Measurements from ENCODE around the gene BCL6.

GRCh38 chr3:187698499-187699399 lies 46.5 kb downstream of the BCL6 start:
- TF ChIP-seq CTCF (IDR thresholded peaks at IDR 0.05) (no peak), ZBTB43 (CRISPR knock-in tag; IDR thresholded peaks at IDR 0.05) (no peak), ELF4 (CRISPR knock-in tag; IDR thresholded peaks at IDR 0.05; ENCODE audit: low read depth) (no peak), ZSCAN18 (CRISPR knock-in tag; IDR thresholded peaks at IDR 0.05) (no peak), ESRRA (CRISPR knock-in tag; IDR thresholded peaks at IDR 0.05; ENCODE audit: borderline replicate concordance) (no peak), FOXP1 (CRISPR knock-in tag; IDR thresholded peaks at IDR 0.05; ENCODE audit: borderline replicate concordance) (no peak), NFE2L1 (CRISPR knock-in tag; IDR thresholded peaks at IDR 0.05) (no peak), TCF7 (CRISPR knock-in tag; IDR thresholded peaks at IDR 0.05; ENCODE audit: low read depth) (no peak), EMX1 (CRISPR knock-in tag; IDR thresholded peaks at IDR 0.05) (no peak)
- TF ChIP-seq, protein P1, sequence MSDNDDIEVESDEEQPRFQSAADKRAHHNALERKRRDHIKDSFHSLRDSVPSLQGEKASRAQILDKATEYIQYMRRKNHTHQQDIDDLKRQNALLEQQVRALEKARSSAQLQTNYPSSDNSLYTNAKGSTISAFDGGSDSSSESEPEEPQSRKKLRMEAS (CRISPR knock-in tag; IDR thresholded peaks at IDR 0.05): no peak
- TF ChIP-seq, protein P2, sequence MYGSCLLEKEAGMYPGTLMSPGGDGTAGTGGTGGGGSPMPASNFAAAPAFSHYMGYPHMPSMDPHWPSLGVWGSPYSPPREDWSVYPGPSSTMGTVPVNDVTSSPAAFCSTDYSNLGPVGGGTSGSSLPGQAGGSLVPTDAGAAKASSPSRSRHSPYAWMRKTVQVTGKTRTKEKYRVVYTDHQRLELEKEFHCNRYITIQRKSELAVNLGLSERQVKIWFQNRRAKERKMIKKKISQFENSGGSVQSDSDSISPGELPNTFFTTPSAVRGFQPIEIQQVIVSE (CRISPR knock-in tag; IDR thresholded peaks at IDR 0.05; ENCODE audit: borderline replicate concordance): no peak

Measured in WTC11 (cell line).